GM10248 (cell line): Measurements from ENCODE around the gene KDM4C.
"Not testable (repeated sequence)": the region's sequence is repeated elsewhere in the genome, so short reads cannot be mapped to it uniquely, and the experiment has no call there.

ENCODE experiments used
- CTCF ChIA-PET: fragments of 300-600 bp; sonication (Branson Sonifier 250); formaldehyde crosslinking; extraction: SDS; loops from one replicate; lab custom pipeline; 2021; ENCODE audit warnings: antibody characterized with exemption; lab: Yijun Ruan, JAX
- POLR2A ChIA-PET: fragments of 350-650 bp; sonication (Branson Sonifier 250); formaldehyde crosslinking; extraction: SDS; loops from one replicate; lab custom pipeline; 2020; ENCODE audit warnings: antibody characterized with exemption; lab: Yijun Ruan, JAX
- DNase-seq: peaks from one replicate; pipeline ENCODE4 v3.0.0; 2012; ENCODE audit errors: extremely low spot score
- TF ChIP-seq, protein P1 (sequence below): IDR thresholded peaks from 2 replicates; pipeline ENCODE4 v1.5.1; 2012; ENCODE audit warnings: mild to moderate bottlenecking, low read depth; ENCODE audit errors: extremely low read depth, missing control alignments, control extremely low read depth

The KDM4C gene

DNA sequence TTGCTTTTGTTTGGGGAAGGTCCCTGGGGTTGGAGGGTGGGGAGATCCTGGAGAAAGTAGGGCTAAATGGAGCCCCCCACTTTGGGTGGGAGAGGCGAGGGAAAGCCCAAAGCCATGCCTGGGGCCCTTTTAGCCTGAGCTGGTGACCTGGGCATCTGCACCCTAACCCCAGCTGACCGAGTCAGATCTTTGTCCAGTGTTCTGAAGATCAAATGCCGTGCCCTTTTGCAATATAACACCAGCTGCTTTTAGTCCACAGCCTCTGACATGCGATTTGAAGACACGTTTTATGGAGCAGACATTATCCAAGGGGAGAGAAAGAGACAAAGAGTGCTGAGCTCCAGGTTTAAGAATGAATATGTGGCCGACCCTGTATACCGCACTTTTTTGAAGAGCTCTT is 416.5 kb downstream of the KDM4C start:
- no peak for DNase-seq
- ChIA-PET POLR2A (interaction anchor here (0.6 kb wide), 1 partner anchor 78 kb away, joined by 3 read pairs; no protein-coding TSS in a partner anchor), CTCF (interaction anchor here (0.7 kb wide), 1 partner anchor 11 kb away, joined by 3 read pairs; no protein-coding TSS in a partner anchor)
- TF ChIP-seq, protein P1, sequence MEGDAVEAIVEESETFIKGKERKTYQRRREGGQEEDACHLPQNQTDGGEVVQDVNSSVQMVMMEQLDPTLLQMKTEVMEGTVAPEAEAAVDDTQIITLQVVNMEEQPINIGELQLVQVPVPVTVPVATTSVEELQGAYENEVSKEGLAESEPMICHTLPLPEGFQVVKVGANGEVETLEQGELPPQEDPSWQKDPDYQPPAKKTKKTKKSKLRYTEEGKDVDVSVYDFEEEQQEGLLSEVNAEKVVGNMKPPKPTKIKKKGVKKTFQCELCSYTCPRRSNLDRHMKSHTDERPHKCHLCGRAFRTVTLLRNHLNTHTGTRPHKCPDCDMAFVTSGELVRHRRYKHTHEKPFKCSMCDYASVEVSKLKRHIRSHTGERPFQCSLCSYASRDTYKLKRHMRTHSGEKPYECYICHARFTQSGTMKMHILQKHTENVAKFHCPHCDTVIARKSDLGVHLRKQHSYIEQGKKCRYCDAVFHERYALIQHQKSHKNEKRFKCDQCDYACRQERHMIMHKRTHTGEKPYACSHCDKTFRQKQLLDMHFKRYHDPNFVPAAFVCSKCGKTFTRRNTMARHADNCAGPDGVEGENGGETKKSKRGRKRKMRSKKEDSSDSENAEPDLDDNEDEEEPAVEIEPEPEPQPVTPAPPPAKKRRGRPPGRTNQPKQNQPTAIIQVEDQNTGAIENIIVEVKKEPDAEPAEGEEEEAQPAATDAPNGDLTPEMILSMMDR: no peak

DNA sequence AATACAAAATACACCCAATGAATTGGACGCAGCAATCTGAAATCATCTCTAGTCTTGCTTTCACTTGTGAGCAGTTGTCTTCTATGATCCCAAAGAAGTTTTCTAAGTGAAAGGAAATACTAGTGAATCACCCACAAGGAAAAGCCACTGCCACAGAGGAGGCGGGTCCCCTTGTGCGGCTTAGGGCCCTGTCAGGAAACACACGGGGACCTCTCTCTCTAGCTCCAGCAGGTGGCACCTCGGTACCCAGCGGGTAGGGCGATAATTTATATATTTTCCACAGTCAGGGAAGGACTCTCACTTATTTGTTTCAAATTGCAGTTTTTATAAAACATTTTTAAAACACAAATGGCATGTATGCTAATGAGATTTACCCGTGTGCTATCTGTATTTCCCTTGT is 417.1 kb downstream of the KDM4C start:
- POLR2A ChIA-PET: no interaction called here
- TF ChIP-seq, protein P1: no peak
- CTCF ChIA-PET: interaction anchor here (0.7 kb wide), 1 partner anchor 11 kb away, joined by 3 read pairs; no protein-coding TSS in a partner anchor
- no peak for DNase-seq

DNA sequence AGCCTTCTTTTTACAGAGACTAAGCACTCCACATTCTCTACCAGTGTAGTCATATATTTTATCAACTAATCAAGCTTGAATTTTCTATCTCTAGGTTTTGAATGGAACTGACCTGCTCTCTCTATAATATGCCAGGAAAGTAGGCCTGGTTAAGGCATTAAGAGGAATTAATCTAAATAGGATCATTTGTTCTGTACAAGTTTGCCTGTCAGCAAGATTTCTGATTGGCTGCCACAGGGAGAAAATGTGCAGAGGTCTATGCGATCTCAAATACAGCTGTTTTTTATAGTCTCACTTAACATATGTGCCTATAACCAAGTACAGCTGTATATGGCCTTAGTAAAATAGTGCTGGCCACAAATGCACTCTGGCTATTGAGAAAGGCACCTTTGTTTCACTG is 418.8 kb downstream of the KDM4C start:
- DNase-seq: no peak
- CTCF ChIA-PET: interaction anchor here (0.8 to 1.8 kb wide), 4 partner anchors 9 to 38 kb away, joined by 3 to 4 read pairs (median 4); no protein-coding TSS in a partner anchor
- POLR2A ChIA-PET: interaction anchor here (0.7 kb wide), 1 partner anchor 418 kb away, joined by 3 read pairs; no protein-coding TSS in a partner anchor
- TF ChIP-seq, protein P1: no peak

DNA sequence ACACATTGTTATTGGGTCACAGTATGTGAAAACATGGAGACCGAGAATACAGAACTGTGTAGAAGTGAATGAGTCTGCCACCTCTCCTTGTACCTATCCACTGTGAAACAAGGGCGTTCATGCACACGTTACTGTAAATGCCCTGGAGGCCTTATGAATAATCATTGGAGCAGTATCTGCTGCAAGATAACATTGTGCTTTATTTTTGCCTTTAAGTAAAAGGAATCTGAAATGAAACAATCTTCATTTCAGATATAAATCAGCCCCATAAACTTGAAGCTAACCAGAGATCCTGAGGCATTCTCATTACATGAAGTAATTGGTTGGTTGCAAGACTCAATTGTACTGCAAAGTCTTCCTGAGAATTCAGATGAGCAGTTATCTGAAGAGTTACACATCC is 419.6 kb downstream of the KDM4C start:
- ChIA-PET POLR2A (interaction anchor here (0.7 kb wide), 1 partner anchor 419 kb away, joined by 3 read pairs; no protein-coding TSS in a partner anchor), CTCF (interaction anchor here (1.2 to 1.8 kb wide), 2 partner anchors 8 to 12 kb away, joined by 4 read pairs; no protein-coding TSS in a partner anchor)
- no peak for DNase-seq
- TF ChIP-seq, protein P1: no peak

DNA sequence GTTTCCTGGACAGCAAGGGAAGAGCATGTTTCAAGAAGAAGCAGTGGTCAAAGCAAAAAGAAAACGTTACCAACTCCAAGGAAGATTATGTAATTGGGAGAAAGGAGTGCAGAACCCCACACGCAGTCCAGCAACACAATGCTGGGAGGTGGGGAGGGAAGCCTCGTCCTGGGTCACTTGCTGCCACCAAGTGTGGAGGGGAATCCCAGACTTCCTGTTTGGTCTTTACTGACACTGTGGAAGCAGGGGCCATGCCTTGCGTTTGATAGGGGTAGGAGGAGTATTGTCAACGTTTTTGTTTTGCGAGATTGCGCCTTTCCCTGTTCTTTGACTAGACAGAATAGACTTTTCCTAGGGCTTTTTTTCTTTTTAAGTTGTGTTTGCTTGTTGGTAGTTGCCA is 421.0 kb downstream of the KDM4C start:
- TF ChIP-seq, protein P1: no peak
- POLR2A ChIA-PET: no interaction called here
- no peak for DNase-seq
- CTCF ChIA-PET: no interaction called here

DNA sequence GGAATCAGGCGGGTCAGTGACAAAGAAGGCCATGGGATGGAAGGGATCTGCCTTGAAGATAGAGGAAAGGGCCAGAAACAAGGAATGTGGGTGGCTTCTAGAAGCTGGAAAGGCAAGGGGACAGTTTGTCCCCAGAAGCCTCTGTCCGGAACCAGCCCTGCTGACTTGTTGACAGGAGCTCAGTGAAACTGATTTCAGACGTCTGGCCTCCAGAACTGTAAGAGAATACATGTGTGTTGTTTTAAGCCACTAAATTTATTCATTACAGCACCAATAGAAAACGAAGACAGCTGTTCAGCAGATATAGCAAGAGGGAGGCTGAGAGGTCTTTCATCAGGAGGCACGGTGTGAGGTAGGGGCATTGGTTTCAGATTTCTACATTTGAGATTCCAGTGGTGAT is 422.5 kb downstream of the KDM4C start:
- DNase-seq: no peak
- TF ChIP-seq, protein P1: no peak
- ChIA-PET POLR2A (no interaction called here), CTCF (interaction anchor here (0.7 to 1.8 kb wide), 5 partner anchors 9 to 127 kb away, joined by 3 to 6 read pairs (median 4); no protein-coding TSS in a partner anchor)

DNA sequence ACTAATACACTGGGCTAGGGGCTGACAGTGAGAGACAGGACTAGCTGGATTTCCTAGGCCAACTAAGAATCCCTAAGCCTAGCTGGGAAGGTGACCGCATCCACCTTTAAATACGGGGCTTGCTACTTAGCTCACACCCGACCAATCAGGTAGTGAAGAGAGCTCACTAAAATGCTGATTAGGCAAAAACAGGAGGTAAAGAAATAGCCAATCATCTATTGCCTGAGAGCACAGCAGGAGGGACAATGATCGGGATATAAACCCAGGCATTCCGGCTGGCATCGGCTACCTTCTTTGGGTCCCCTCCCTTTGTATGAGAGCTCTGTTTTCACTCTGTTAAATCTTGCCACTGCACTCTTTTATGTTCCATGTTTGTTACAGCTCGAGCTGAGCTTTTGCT is 425.4 kb downstream of the KDM4C start:
- DNase-seq, POLR2A ChIA-PET: not testable (repeated sequence)
- CTCF ChIA-PET: interaction anchor here (0.9 kb wide), 1 partner anchor 11 kb away, joined by 3 read pairs; no protein-coding TSS in a partner anchor
